IMR-90 (cell line): Measurements from ENCODE around the gene NHSL2. TPM values are rescaled to one million over a fixed set of nuclear protein-coding genes. Genes with fewer than 3 reads are reported as not detected.

Source experiments
- ATAC-seq: fragments of 200-7000 bp; cut with Tn5 transposase; 2 replicates; pipeline ENCODE4 v1.9.1; 2020; ENCODE audit warnings: low read depth, mild to moderate bottlenecking, moderate library complexity
- BruUV-seq: library from RNA; stranded (reverse); fragments of 400-500 nt; replicated peaks from 2 replicates; lab custom pipeline; 2021; lab: Mats Ljungman, UMichigan
- CTCF ChIA-PET: fragments of 300-600 bp; formaldehyde crosslinking; extraction: SDS; loops from one replicate; lab custom pipeline; 2021; ENCODE audit warnings: antibody characterized with exemption; lab: Yijun Ruan, JAX
- POLR2A ChIA-PET: fragments of 300-600 bp; sonication (Branson Sonifier 250); formaldehyde crosslinking; loops from one replicate; lab custom pipeline; 2022; ENCODE audit warnings: antibody characterized with exemption; ENCODE audit not compliant: unreplicated experiment; lab: Charles Lee
- DNase-seq: peaks from one replicate; pipeline ENCODE4 v3.0.0; 2013
- H2AFZ ChIP-seq: replicated peaks from 2 replicates; pipeline ENCODE3; 2013; ENCODE audit warnings: low read length, mild to moderate bottlenecking; ENCODE audit not compliant: poor library complexity
- H2AK5ac ChIP-seq: 2 replicates; pipeline ENCODE4 v1.6.1; 2013; ENCODE audit warnings: low read depth, low read length, inconsistent platforms
- H2AK9ac ChIP-seq: replicated peaks from 2 replicates; pipeline ENCODE3; 2013; ENCODE audit warnings: mild to moderate bottlenecking, low read depth, low read length, moderate library complexity; ENCODE audit not compliant: poor library complexity
- H2BK120ac ChIP-seq: 2 replicates; pipeline ENCODE4 v1.6.1; 2013; ENCODE audit warnings: low read depth, low read length, inconsistent platforms
- H2BK15ac ChIP-seq: 3 replicates; pipeline ENCODE4 v1.6.1; 2013; ENCODE audit warnings: low read depth, low read length, inconsistent platforms
- H2BK20ac ChIP-seq: 2 replicates; pipeline ENCODE4 v1.6.1; 2013; ENCODE audit warnings: low read depth, mild to moderate bottlenecking, inconsistent platforms, low read length, moderate library complexity
- H2BK5ac ChIP-seq: 2 replicates; pipeline ENCODE4 v1.6.1; 2013; ENCODE audit warnings: mild to moderate bottlenecking, low read depth, low read length, inconsistent platforms; ENCODE audit not compliant: poor library complexity, severe bottlenecking
- H3K14ac ChIP-seq: replicated peaks from 2 replicates; pipeline ENCODE4 v1.6.1; 2013; ENCODE audit warnings: low read depth, low read length, inconsistent platforms
- H3K18ac ChIP-seq: 2 replicates; pipeline ENCODE4 v1.6.1; 2013; ENCODE audit warnings: low read depth, low read length, control low read depth
- H3K23ac ChIP-seq: 2 replicates; pipeline ENCODE4 v1.6.1; 2013; ENCODE audit warnings: low read depth, low read length, inconsistent platforms
- H3K27ac ChIP-seq: 2 replicates; pipeline ENCODE4 v1.5.1; 2013; ENCODE audit warnings: mild to moderate bottlenecking, control low read depth, low read length; ENCODE audit not compliant: insufficient read depth
- H3K27me3 ChIP-seq: 2 replicates; pipeline ENCODE4 v1.6.1; 2013; ENCODE audit warnings: low read length; ENCODE audit not compliant: control insufficient read depth, insufficient read depth
- H3K36me3 ChIP-seq: 2 replicates; pipeline ENCODE4 v1.6.1; 2013; ENCODE audit warnings: low read length, mixed read lengths; ENCODE audit not compliant: control insufficient read depth, insufficient read depth
- H3K4ac ChIP-seq: 2 replicates; pipeline ENCODE4 v1.6.1; 2013; ENCODE audit warnings: low read depth, low read length, inconsistent platforms
- H3K4me1 ChIP-seq: 2 replicates; pipeline ENCODE4 v1.6.1; 2013; ENCODE audit warnings: low read length, mixed read lengths; ENCODE audit not compliant: control insufficient read depth, insufficient read depth
- H3K4me2 ChIP-seq: 2 replicates; pipeline ENCODE4 v1.6.1; 2013; ENCODE audit warnings: low read depth, mild to moderate bottlenecking, control low read depth, low read length, moderate library complexity
- H3K4me3 ChIP-seq: 2 replicates; pipeline ENCODE4 v1.5.1; 2013; ENCODE audit warnings: low read depth, mild to moderate bottlenecking, control low read depth, low read length, moderate library complexity; ENCODE audit not compliant: insufficient read depth
- H3K56ac ChIP-seq: 2 replicates; pipeline ENCODE4 v1.6.1; 2013; ENCODE audit warnings: low read length, inconsistent platforms; ENCODE audit not compliant: insufficient read depth; ENCODE audit errors: extremely low read depth
- H3K79me1 ChIP-seq, 2 experiments: 2 replicates each; pipeline ENCODE4 v1.6.1; 2013; ENCODE audit warnings: low read length in 2 of 2, inconsistent platforms in 1 of 2, low read depth in 1 of 2
- H3K9ac ChIP-seq: 2 replicates; pipeline ENCODE4 v1.6.1; 2013; ENCODE audit warnings: low read depth, low read length, control low read depth
- H3K9me1 ChIP-seq: 2 replicates; pipeline ENCODE4 v1.6.1; 2013; ENCODE audit warnings: low read length, inconsistent platforms; ENCODE audit not compliant: insufficient read depth
- H3K9me3 ChIP-seq: 2 replicates; pipeline ENCODE4 v1.6.1; 2013; ENCODE audit warnings: low read length; ENCODE audit not compliant: control insufficient read depth, insufficient read depth
- H4K20me1 ChIP-seq: 2 replicates; pipeline ENCODE4 v1.6.1; 2013; ENCODE audit warnings: low read length, inconsistent platforms; ENCODE audit not compliant: insufficient read depth
- H4K5ac ChIP-seq: 2 replicates; pipeline ENCODE4 v1.6.1; 2013; ENCODE audit warnings: mild to moderate bottlenecking, low read depth, low read length, control low read depth
- H4K8ac ChIP-seq, 2 experiments: 2 replicates each; pipeline ENCODE4 v1.6.1; 2013; ENCODE audit warnings: low read depth in 2 of 2, low read length in 2 of 2, control low read depth in 1 of 2, inconsistent platforms in 1 of 2
- H4K91ac ChIP-seq: 2 replicates; pipeline ENCODE4 v1.6.1; 2013; ENCODE audit warnings: low read depth, low read length, inconsistent platforms; ENCODE audit not compliant: insufficient read depth
- CEBPB ChIP-seq: IDR thresholded peaks from 2 replicates; pipeline ENCODE4 v1.6.1; 2012; ENCODE audit warnings: low read depth, low read length, improper control_type of control experiment
- CHD1 ChIP-seq: IDR thresholded peaks from 2 replicates; pipeline ENCODE4 v1.6.1; 2012; ENCODE audit warnings: low read depth, low read length, improper control_type of control experiment
- MAZ ChIP-seq: IDR thresholded peaks from 2 replicates; pipeline ENCODE4 v1.6.1; 2012; ENCODE audit warnings: low read depth, mild to moderate bottlenecking, low read length, improper control_type of control experiment, moderate library complexity, borderline replicate concordance
- MXI1 ChIP-seq: IDR thresholded peaks from 2 replicates; pipeline ENCODE4 v1.6.1; 2012; ENCODE audit warnings: low read depth, mild to moderate bottlenecking, low read length, moderate library complexity, borderline replicate concordance
- NFE2L2 ChIP-seq: fragments of 150-350 bp; IDR thresholded peaks from 2 replicates; pipeline ENCODE4 v1.6.1; 2016; ENCODE audit warnings: low read depth, mild to moderate bottlenecking, low read length
- POLR2A ChIP-seq: IDR thresholded peaks from 2 replicates; pipeline ENCODE4 v1.6.1; 2012; ENCODE audit warnings: mild to moderate bottlenecking, low read depth, low read length
- RAD21 ChIP-seq: IDR thresholded peaks from 2 replicates; pipeline ENCODE4 v1.6.1; 2012; ENCODE audit warnings: low read length, improper control_type of control experiment
- RFX5 ChIP-seq: IDR thresholded peaks from 2 replicates; pipeline ENCODE4 v1.8.0; 2012; ENCODE audit warnings: low read depth, mild to moderate bottlenecking, low read length, moderate library complexity
- SMC3 ChIP-seq: fragments of 150-350 bp; IDR thresholded peaks from 2 replicates; pipeline ENCODE4 v1.6.1; 2016; ENCODE audit warnings: low read depth, mild to moderate bottlenecking, antibody characterized with exemption, low read length, moderate library complexity
- USF2 ChIP-seq: fragments of 150-350 bp; IDR thresholded peaks from 2 replicates; pipeline ENCODE4 v1.6.1; 2017; ENCODE audit warnings: mild to moderate bottlenecking, antibody characterized with exemption, low read length, low read depth
- WGBS, 2 experiments: methylation state at CpG; one replicate each; pipeline versions ENCODE4 v1.1.5 to v1.1.7; 2013; ENCODE audit warnings: missing lambda C conversion rate in 2 of 2; ENCODE audit not compliant: insufficient read length in 1 of 2; ENCODE audit errors: extremely low coverage in 2 of 2; 5-methylcytosine and 5-hydroxymethylcytosine counted together
- dilution Hi-C: fragments of 300-500 bp; cut with HindIII; formaldehyde crosslinking; loops from one replicate; pipeline ENCODE4 v1.14.3; 2018; ENCODE audit warnings: low sequenced_read_pairs; ENCODE audit not compliant: unreplicated experiment
- in situ Hi-C: fragments of 300-500 bp; cut with MboI; formaldehyde crosslinking; loops from 3 replicates; pipeline ENCODE4 v1.14.3; 2019; ENCODE audit warnings: low sequenced_read_pairs, inconsistent platforms, mixed read lengths
- intact Hi-C: fragments of 100-400 bp; cut with micrococcal nuclease; formaldehyde crosslinking; loops from 2 replicates; pipeline ENCODE4 v1.10.0; 2022
- polyA plus RNA-seq, 3 experiments: library from polyadenylated mRNA; depleted of rRNA; stranded (reverse); fragments of >200 nt; gene quantifications; 2 replicates each; pipeline ENCODE4 v1.2.3, GENCODE V29; 2012; ENCODE audit warnings: low replicate concordance in 1 of 3
- total RNA-seq: library from RNA; depleted of rRNA; stranded (reverse); fragments of >200 nt; gene quantifications from 2 replicates; pipeline ENCODE4 v1.2.3, GENCODE V29; 2012

The NHSL2 gene
- total and polyA plus RNA-seq, 2 of the 4 experiments (the other 2 are of a cell fraction): 0.72 to 0.75 TPM

DNA sequence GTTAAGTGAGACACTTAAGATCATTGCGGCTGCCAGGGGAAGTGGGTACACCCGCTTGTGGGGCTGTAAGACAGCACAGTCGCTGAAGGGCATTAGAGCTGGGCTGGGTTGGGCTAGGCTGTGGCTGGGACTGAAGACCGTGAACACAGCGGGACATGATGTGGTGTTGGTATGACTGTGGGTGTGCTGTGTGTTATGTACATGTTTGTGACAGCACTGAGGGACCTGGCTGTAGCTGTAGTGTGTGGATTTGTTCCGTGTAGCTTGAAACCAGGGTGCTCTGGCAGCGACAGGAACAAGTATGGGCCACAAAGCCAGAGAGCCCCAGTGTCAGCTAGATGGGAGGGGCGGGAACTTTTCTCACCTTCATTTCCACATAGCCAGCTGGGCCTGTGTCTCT, 82.1 kb downstream of the NHSL2 start:
- POLR2A ChIA-PET: no interaction called here
- Histone ChIP-seq H3K56ac (no peak overlapping the region), H3K4me3 (no peak overlapping the region), H2BK20ac (no peak overlapping the region), H3K9ac (no peak overlapping the region), H3K4me1 (no peaks in the 10 kb centered on the region), H3K4ac (no peak overlapping the region), H2BK120ac (no peak overlapping the region), H3K9me1 (no peaks in the 10 kb centered on the region), H3K36me3 (no peaks in the 10 kb centered on the region), H4K91ac (no peak overlapping the region), H2AK5ac (no peak overlapping the region), H2AFZ (no peak overlapping the region), H4K20me1 (no peaks in the 10 kb centered on the region), H3K9me3 (no peaks in the 10 kb centered on the region), H3K27me3 (peaks cover 53% of the 10 kb centered on the region), H3K79me1 (no peaks in the 10 kb centered on the region), H2BK5ac (no peak overlapping the region), H3K4me2 (no peak overlapping the region), H3K18ac (no peak overlapping the region), H3K27ac (no peak overlapping the region), H2AK9ac (no peak overlapping the region), H3K23ac (no peak overlapping the region), H3K14ac (no peak overlapping the region), H2BK15ac (no peak overlapping the region), H4K5ac (no peak overlapping the region), H4K8ac (no peak overlapping the region)
- dilution Hi-C loops: no loop called here
- in situ Hi-C loops: no loop called here
- no peak for TF ChIP-seq CHD1
- no peak for TF ChIP-seq CEBPB
- no peak for TF ChIP-seq SMC3
- no peak for TF ChIP-seq USF2
- no peak for TF ChIP-seq MXI1
- no peak for TF ChIP-seq MAZ
- no peak for TF ChIP-seq RFX5
- TF ChIP-seq POLR2A: no peak
- no peak for TF ChIP-seq NFE2L2
- TF ChIP-seq RAD21: no peak
- no peak for ATAC-seq
- intact Hi-C loops: no loop called here
- no TSS peak for BruUV-seq
- DNase-seq: no peak
- CTCF ChIA-PET: no interaction called here
- WGBS, 2 experiments: 58% methylated on average over 3 of the region's 8 CpGs; no CpG with 5 or more reads in 1 of the 2 experiments
